GM23338 (cell line): ENCODE results near the gene UNC5C. TPM values are rescaled to one million over a fixed set of nuclear protein-coding genes. Genes with fewer than 3 reads are reported as not detected.
A peak's percentile ranks its signal among the peaks of the same experiment; 100 is the strongest.

Experiments
- ATAC-seq: fragments of 200-7000 bp; cut with Tn5 transposase; 3 replicates; pipeline ENCODE4 v1.9.1; 2020
- DNase-seq: peaks from one replicate; pipeline ENCODE4 v3.0.0-alpha.2; 2015; ENCODE audit warnings: low spot score
- H2AFZ ChIP-seq: fragments of 200-600 bp; sonication (generic); 2 replicates; pipeline ENCODE4 v1.8.0; 2016; ENCODE audit warnings: antibody characterized with exemption, mild to moderate bottlenecking, moderate library complexity
- H3F3A ChIP-seq: fragments of 200-600 bp; sonication (generic); replicated peaks from 2 replicates; pipeline ENCODE4 v1.8.0; 2017; ENCODE audit warnings: antibody characterized with exemption, mixed run types, low read depth
- H3K27ac ChIP-seq: fragments of 200-600 bp; sonication (generic); 2 replicates; pipeline ENCODE4 v1.6.1; 2016; ENCODE audit warnings: low read depth
- H3K27me3 ChIP-seq: fragments of 200-600 bp; sonication (generic); 2 replicates; pipeline ENCODE4 v1.8.0; 2016; ENCODE audit warnings: mild to moderate bottlenecking, mixed run types, moderate library complexity; ENCODE audit not compliant: insufficient read depth
- H3K36me3 ChIP-seq: fragments of 200-600 bp; sonication (generic); 2 replicates; pipeline ENCODE4 v1.8.0; 2016; ENCODE audit warnings: mild to moderate bottlenecking; ENCODE audit not compliant: insufficient read depth
- H3K4me1 ChIP-seq: fragments of 200-600 bp; sonication (generic); 2 replicates; pipeline ENCODE4 v1.8.0; 2016; ENCODE audit warnings: mild to moderate bottlenecking, moderate library complexity; ENCODE audit not compliant: insufficient read depth
- H3K4me2 ChIP-seq: fragments of 200-600 bp; sonication (generic); 2 replicates; pipeline ENCODE4 v1.7.1; 2017; ENCODE audit warnings: mixed run types
- H3K4me3 ChIP-seq: fragments of 200-600 bp; sonication (generic); 2 replicates; pipeline ENCODE4 v1.6.1; 2016; ENCODE audit warnings: mixed run types
- H3K79me2 ChIP-seq: fragments of 200-600 bp; sonication (generic); replicated peaks from 2 replicates; pipeline ENCODE4 v1.8.0; 2017; ENCODE audit warnings: mild to moderate bottlenecking; ENCODE audit not compliant: insufficient read depth
- H3K9me2 ChIP-seq: fragments of 200-600 bp; sonication (generic); 2 replicates; pipeline ENCODE4 v1.8.0; 2017; ENCODE audit not compliant: insufficient read depth
- H4K20me1 ChIP-seq: fragments of 200-600 bp; sonication (generic); replicated peaks from 2 replicates; pipeline ENCODE4 v1.8.0; 2017; ENCODE audit warnings: mild to moderate bottlenecking; ENCODE audit not compliant: insufficient read depth
- H3K27ac Mint-ChIP-seq: 2 replicates; pipeline ENCODE4 v1.8.0; 2020; ENCODE audit warnings: inconsistent platforms, mild to moderate bottlenecking, moderate library complexity, mixed read lengths
- H3K27me3 Mint-ChIP-seq: 3 replicates; pipeline ENCODE4 v1.8.0; 2022; ENCODE audit warnings: low read depth, mild to moderate bottlenecking, moderate library complexity, mixed read lengths, inconsistent platforms; ENCODE audit not compliant: insufficient read depth, poor library complexity
- H3K36me3 Mint-ChIP-seq: 3 replicates; pipeline ENCODE4 v1.8.0; 2021; ENCODE audit warnings: low read depth, mild to moderate bottlenecking, inconsistent platforms, moderate library complexity, mixed read lengths
- H3K4me1 Mint-ChIP-seq: 3 replicates; pipeline ENCODE4 v1.8.0; 2020; ENCODE audit warnings: mild to moderate bottlenecking, inconsistent platforms, mixed read lengths
- H3K4me3 Mint-ChIP-seq: 3 replicates; pipeline ENCODE4 v1.8.0; 2021; ENCODE audit warnings: moderate library complexity, mild to moderate bottlenecking, inconsistent platforms, mixed read lengths
- H3K9me3 Mint-ChIP-seq: 3 replicates; pipeline ENCODE4 v1.8.0; 2020; ENCODE audit warnings: moderate library complexity, mild to moderate bottlenecking, inconsistent platforms, mixed read lengths
- CREB1 ChIP-seq: fragments of 250-450 bp; sonication (Bioruptor Pico); IDR thresholded peaks from 2 replicates; pipeline ENCODE4 v1.5.0; 2020; ENCODE audit warnings: low read depth, mild to moderate bottlenecking, moderate library complexity
- EZH2phosphoT487 ChIP-seq: fragments of 200-600 bp; sonication (generic); IDR thresholded peaks from one replicate; pipeline ENCODE4 v1.8.1; 2018; ENCODE audit warnings: antibody characterized with exemption; ENCODE audit not compliant: unreplicated experiment
- JUNB ChIP-seq: IDR thresholded peaks from one replicate; pipeline ENCODE4 v1.6.1; 2016; ENCODE audit warnings: antibody characterized with exemption; ENCODE audit not compliant: unreplicated experiment
- NANOG ChIP-seq: IDR thresholded peaks from 2 replicates; pipeline ENCODE4 v1.6.1; 2016; ENCODE audit warnings: antibody characterized with exemption, borderline replicate concordance
- POLR2AphosphoS5 ChIP-seq: IDR thresholded peaks from 2 replicates; pipeline ENCODE4 v1.6.1; 2016; ENCODE audit warnings: antibody characterized with exemption, low read depth
- REST ChIP-seq: IDR thresholded peaks from one replicate; pipeline ENCODE4 v1.6.1; 2018; ENCODE audit warnings: antibody characterized with exemption; ENCODE audit not compliant: unreplicated experiment
- STAT1 ChIP-seq: IDR thresholded peaks from one replicate; pipeline ENCODE4 v1.6.1; 2016; ENCODE audit warnings: antibody characterized with exemption; ENCODE audit not compliant: unreplicated experiment
- ZNF114 ChIP-seq: fragments of 250-450 bp; sonication (Bioruptor Pico); IDR thresholded peaks from 2 replicates; pipeline ENCODE4 v1.5.0; 2020; ENCODE audit warnings: mild to moderate bottlenecking, moderate library complexity
- ZNF331 ChIP-seq: fragments of 250-450 bp; sonication (Bioruptor Pico); IDR thresholded peaks from 2 replicates; pipeline ENCODE4 v1.5.0; 2020; ENCODE audit warnings: low read depth, mild to moderate bottlenecking, moderate library complexity
- ZNF462 ChIP-seq: fragments of 250-450 bp; sonication (Bioruptor Pico); IDR thresholded peaks from 2 replicates; pipeline ENCODE4 v1.5.0; 2020; ENCODE audit warnings: mild to moderate bottlenecking, moderate library complexity
- polyA plus RNA-seq: library from polyadenylated mRNA; unstranded; fragments of >200 nt; fragmentation: Nextera tagmentation; extraction: Ambion mirVana; gene quantifications from 2 replicates; pipeline ENCODE4 v1.2.1, GENCODE V29; 2016
- total RNA-seq: library from RNA; depleted of rRNA; stranded (reverse); fragments of >200 nt; shearing (Covaris generic); gene quantifications from 2 replicates; pipeline ENCODE4 v1.2.3, GENCODE V29; 2014
- TF ChIP-seq, protein P1 (sequence below): IDR thresholded peaks from 2 replicates; pipeline ENCODE4 v1.6.1; 2016; ENCODE audit warnings: antibody characterized with exemption
- TF ChIP-seq, protein P2 (sequence below), 2 experiments: fragments of 200-600 bp in 1 of 2; sonication (generic) in 1 of 2; conservative IDR thresholded peaks; 2 replicates each; pipeline versions ENCODE4 v1.5.1 to v1.6.1; 2016 to 2017; ENCODE audit warnings: antibody characterized with exemption in 2 of 2, low read depth in 2 of 2, mild to moderate bottlenecking in 2 of 2, moderate library complexity in 1 of 2

Gene UNC5C
- total and polyA plus RNA-seq, 2 experiments from 2014 or later, result 0.08 to 0.21 TPM

DNA sequence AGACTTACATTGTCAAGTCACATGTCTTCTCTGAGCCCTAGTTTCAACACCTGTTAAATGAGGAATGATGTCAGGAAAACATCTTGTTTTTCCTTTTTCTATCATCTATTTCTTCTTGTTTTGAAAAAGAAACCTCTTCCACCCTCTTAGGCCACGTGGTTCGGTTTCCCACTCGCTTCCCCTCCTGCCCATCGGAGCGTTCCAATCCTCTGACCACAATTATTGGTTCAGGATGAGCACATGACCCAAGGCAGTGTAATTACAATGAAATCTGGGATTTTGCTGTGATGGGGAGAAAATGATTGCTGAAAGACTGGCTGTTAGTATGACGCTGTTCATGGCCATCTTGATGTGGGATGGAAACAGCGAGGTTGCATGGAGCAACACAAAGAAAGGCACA, 186.7 kb downstream of the UNC5C start (continued):
- TF ChIP-seq CREB1, result no peak
- TF ChIP-seq STAT1, result no peak
- no peak for TF ChIP-seq JUNB
- TF ChIP-seq NANOG, result no peak
- TF ChIP-seq, protein P1, sequence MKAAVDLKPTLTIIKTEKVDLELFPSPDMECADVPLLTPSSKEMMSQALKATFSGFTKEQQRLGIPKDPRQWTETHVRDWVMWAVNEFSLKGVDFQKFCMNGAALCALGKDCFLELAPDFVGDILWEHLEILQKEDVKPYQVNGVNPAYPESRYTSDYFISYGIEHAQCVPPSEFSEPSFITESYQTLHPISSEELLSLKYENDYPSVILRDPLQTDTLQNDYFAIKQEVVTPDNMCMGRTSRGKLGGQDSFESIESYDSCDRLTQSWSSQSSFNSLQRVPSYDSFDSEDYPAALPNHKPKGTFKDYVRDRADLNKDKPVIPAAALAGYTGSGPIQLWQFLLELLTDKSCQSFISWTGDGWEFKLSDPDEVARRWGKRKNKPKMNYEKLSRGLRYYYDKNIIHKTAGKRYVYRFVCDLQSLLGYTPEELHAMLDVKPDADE, result no peak
- TF ChIP-seq POLR2AphosphoS5, result no peak
- TF ChIP-seq ZNF331 (CRISPR knock-in tag), result no peak

DNA sequence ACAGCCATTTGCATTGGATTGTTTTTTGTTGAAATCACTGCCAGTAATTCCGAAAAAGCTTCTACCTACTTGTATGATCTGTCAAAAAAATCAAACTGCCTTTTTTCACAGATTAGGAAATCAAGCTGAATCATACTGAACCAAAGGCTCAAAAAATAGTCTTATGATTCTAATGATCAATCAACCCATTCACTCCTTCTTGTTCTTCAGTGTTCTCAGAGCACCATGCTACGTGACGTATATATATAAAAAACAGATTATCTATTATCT, 187.1 kb downstream of the UNC5C start:
- Mint-ChIP-seq H3K27me3 (no peaks in the 10 kb centered on the region), H3K4me1 (peaks cover 12% of the 10 kb centered on the region; the same call in 2 of the 3 replicates), H3K4me3 (no peak overlapping the region), H3K36me3 (no peaks in the 10 kb centered on the region), H3K9me3 (no peaks in the 10 kb centered on the region), H3K27ac (no peak overlapping the region)
- no peak for ATAC-seq
- H3K36me3 ChIP-seq, result no peaks in the 10 kb centered on the region
- no peaks in the 10 kb centered on the region for H3K9me2 ChIP-seq
- H3K27me3 ChIP-seq, result no peaks in the 10 kb centered on the region
- no peak for TF ChIP-seq ZNF462 (CRISPR knock-in tag)
- no peak for TF ChIP-seq EZH2phosphoT487
- no peak for TF ChIP-seq NANOG
- no peak for TF ChIP-seq ZNF114 (CRISPR knock-in tag)
- TF ChIP-seq, protein P2, sequence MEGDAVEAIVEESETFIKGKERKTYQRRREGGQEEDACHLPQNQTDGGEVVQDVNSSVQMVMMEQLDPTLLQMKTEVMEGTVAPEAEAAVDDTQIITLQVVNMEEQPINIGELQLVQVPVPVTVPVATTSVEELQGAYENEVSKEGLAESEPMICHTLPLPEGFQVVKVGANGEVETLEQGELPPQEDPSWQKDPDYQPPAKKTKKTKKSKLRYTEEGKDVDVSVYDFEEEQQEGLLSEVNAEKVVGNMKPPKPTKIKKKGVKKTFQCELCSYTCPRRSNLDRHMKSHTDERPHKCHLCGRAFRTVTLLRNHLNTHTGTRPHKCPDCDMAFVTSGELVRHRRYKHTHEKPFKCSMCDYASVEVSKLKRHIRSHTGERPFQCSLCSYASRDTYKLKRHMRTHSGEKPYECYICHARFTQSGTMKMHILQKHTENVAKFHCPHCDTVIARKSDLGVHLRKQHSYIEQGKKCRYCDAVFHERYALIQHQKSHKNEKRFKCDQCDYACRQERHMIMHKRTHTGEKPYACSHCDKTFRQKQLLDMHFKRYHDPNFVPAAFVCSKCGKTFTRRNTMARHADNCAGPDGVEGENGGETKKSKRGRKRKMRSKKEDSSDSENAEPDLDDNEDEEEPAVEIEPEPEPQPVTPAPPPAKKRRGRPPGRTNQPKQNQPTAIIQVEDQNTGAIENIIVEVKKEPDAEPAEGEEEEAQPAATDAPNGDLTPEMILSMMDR (conservative IDR thresholded peaks at IDR 0.05; ENCODE audit: low read depth in 2 of 2), result no peak
- no peak for TF ChIP-seq POLR2AphosphoS5
- TF ChIP-seq REST, result no peak
- TF ChIP-seq ZNF331 (CRISPR knock-in tag), result no peak
- H2AFZ ChIP-seq, result peak overlapping the region; percentile 44; the same call in 1 of the 2 replicates
- no peak for DNase-seq
- H3K4me2 ChIP-seq, result no peak overlapping the region
- H3K4me3 ChIP-seq, result no peak overlapping the region
- no peaks in the 10 kb centered on the region for H3F3A ChIP-seq
- no peaks in the 10 kb centered on the region for H3K79me2 ChIP-seq
- H3K4me1 ChIP-seq, result no peaks in the 10 kb centered on the region
- H4K20me1 ChIP-seq, result no peaks in the 10 kb centered on the region
- H3K27ac ChIP-seq, result no peak overlapping the region
